Fibroblast of skin of right biceps (primary cell): ENCODE measurements around the gene STX1B.
"Not testable (repeated sequence)": the region's sequence is repeated elsewhere in the genome, so short reads cannot be mapped to it uniquely, and the experiment has no call there.

Experiments
- DNase-seq: peaks from one replicate; pipeline ENCODE4 v3.0.0-alpha.2; 2013

Gene STX1B

DNA sequence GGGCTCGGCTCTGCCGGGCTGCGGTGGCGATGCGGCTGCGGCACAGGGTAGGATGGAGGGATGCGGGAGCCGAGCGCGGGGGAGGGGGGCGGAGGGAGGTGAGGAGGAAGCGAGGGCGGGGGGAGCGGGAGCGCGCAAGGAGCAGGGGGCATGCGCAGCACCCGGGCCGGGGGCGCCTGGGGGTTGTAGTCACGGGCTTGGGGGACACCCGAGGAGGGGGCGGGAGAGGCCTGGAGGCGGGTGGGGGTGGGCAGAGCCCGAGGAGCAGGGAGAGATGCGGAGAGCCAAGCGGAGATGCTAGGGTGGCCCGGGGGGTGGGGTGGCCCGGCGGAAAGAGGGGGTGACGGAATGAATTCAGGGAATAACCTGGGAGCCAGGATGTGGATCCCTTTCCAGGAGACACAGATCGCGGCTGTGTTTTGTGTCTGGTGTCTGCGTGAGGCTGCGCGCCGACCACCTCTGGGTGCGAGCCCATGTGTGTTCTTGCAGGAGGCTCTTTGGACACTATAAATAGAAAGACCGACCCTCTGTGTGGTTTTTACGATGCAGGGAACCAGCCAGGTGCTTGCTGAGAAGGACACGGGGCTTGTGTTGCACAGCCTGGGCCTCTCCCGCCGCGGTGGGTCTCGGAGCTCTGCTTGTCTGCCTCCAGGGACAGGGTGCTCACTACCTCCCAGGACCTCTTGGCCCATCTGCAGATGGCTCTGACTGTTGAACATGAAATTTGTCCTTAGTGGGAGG lies at the start of gene STX1B:
Gene STX1B (minus strand): TSS at position 54 of the 741 bp plus-strand sequence. CDS start 242 bp downstream, outside the sequence.
- DNase-seq, result peak; percentile 58

GRCh38 chr16:31055613-31056012 lies 45.2 kb upstream of the STX1B start:
- no peak for DNase-seq

DNA sequence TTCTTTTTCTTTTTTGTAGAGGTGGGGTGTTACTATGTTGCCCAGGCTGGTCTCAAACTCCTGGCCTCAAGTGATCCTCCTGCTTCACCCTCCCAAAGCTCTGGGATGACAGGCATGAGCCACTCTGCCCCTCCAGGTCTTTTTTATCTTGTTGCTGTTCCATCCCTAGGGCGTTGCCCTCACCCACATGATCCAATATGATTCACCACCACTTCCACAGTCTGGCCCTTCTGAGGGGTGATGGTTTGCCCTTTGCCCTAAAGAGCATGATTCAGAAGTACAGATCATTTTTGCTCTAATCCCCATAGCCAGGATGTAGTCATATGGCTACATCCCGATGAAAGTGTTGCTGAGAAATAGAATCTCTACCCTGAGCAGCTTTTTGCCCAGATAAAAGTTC lies 41.7 kb upstream of the STX1B start:
- DNase-seq, result peak; percentile 93

- DNase-seq, result no peak
Measured at GRCh38 chr16:31050280-31051030, 40.0 kb upstream of the STX1B start.

DNA sequence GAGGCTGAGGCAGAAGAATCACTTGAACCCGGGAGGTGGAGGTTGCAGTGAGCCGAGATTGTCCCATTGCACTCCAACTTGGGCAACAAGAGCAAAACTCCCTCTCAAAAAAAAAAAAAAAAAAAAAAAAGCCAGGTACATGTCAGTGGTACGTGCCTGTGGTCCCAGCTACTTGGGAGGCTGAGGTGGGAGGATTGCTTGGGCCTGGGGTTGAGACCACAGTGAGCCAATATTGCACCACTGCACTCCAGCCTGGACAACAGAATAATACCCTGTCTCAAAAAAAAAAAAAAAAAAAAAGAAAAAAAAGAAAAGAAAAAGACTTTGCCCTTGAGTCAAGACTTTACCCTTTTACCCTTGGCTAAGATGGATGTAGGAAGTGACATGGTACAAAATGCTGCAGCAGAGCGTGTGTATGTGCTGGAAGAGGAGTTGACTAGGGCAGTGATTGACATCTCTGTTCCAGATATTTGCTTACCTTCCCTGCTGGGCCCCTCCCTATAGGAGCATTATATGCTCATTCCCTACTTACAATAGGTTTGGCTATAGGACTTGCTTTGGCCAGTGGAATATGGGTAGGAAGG lies 33.6 kb upstream of the STX1B start:
- DNase-seq, result no peak

DNA sequence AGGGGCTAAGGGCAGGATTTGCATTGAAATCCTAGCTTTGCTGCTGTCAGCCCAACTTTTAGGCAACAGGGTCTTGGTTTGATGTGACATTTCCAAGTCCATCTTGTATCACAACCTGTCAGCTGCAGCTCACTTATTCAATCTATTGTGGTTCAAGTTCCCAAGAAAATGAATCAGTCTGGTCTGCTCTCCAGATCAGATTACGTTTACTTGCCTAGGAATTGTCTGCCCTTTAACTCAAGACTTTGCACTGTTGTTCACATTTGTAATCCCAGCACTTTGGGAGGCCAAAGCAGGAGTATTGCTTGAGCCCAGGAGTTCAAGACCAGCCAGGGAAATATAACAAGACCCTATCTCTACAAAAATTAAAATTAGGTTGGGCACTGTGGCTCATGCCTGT lies 32.9 kb upstream of the STX1B start:
- DNase-seq, result no peak

DNA sequence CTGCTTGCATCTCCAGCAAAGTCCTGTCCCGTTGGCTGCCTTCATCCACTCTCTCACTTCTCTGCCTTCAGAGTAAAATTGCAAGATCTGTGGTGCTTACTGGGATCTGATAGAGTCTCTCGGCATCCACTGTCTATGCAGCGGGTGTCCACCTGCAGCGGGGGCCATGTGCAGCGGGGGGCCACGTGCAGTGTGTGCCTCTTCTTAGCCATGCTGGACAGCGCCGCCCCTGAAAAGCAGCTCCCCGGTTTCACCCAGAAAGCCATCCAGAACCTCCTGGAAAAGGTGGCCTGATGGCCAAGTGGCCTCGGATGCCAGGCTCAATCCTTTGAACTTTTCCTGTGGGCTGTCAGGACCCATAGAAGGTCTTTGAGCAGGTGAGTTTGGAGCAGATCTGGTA lies 32.4 kb upstream of the STX1B start:
- DNase-seq, result no peak

DNA sequence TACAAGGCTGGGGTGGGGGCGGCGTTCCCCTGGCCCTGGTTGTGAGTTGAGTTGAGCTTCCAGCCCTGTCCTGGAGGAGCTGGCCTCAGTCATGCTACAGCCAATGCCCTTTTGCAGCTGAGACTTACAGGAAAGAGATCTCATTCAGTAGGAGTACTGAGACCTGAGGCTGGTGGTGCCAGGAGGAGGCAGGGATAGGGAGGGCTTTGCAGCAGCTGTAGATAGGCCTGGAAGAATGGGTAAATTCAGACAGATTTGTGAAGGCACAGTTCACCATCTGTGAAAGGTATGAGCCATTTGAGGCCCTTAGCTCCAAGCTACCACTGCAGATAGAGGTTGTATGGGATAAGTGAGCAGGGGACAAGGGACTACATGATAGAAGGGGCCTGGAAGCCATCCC lies 28.6 kb upstream of the STX1B start:
- DNase-seq, result no peak

GRCh38 chr16:31036691-31037090 lies 26.3 kb upstream of the STX1B start:
- no peak for DNase-seq

DNA sequence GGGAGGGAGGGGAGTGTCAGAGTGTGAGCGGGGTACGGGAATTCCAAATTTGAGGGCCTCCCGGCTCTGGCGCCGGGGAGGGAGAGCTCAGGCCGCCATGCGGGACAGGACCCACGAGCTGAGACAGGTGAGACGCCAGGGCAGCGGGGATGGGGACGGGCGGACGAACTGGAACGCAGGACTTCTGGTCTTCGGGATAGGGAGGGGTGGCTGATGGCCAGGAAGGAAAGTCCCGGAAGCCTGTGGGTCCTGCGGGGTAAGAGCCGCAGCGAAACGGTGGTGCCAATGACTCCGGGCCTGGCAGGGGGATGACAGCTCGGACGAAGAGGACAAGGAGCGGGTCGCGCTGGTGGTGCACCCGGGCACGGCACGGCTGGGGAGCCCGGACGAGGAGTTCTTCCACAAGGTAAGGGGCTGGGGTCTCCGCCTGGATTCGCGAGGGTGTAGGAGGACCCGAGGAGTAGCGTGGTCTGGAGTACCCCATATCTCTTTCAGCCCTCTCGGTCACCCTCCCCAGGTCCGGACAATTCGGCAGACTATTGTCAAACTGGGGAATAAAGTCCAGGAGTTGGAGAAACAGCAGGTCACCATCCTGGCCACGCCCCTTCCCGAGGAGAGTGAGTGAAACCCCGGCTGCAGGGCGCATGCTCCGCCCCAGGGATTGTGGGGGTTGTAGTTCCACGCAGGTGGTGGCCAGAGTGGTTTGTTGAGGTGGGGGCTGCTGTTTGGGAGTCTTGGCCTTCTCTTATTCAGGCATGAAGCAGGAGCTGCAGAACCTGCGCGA lies 23.5 kb upstream of the STX1B start:
- peak; percentile 77 for DNase-seq

DNA sequence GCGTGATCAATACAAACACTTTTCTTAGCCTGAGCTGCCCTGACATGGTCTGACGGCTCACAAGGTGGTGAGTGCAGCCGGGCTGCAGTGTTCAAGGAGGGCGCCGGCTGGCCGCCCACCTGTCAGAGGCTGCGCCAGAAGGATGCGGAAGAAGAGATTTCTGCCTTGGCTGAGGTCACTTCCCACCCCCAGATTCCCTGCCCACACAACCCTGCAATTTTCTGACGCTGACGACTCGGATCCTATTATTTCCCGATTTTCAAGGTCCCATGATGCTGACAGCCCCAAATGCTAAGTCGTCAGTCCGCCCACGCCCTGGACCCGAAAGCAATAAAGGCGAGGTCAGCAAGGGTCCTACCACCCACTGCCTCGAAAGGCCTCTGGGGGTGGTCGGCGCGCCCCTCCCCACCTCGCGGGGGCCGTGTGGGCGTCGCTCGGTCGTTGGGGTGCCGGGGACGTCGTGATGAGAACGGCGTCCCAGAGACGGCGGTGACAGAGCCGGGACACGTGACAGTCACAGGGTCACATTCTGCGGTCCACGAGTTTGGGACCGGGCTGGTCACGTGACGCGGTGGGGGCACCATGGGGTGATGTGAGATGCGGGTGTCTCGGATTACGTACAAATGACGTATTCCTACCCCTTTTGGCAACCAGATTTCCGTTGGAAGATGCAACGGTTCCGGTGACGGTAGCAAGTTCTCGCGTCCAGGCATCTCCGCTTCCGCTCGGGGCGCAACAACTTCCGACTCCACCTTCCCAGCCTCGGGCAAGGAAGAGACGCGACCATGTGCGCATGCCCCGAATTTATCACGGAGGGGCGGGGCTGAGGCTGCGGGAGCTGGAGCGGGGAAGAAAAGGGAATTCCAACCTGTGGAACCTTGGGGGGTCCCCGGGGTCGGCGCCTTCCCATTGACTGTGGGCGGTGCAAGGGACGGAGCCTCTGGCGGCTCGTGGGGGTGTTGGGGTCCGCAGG lies 22.6 kb upstream of the STX1B start, which contains the start of gene STX4:
Gene STX4 (plus strand): TSS at position 823 of the 973 bp plus-strand sequence. CDS start 248 bp downstream, outside the sequence.
- peak; percentile 97 for DNase-seq

GRCh38 chr16:31031276-31031675 lies 20.8 kb upstream of the STX1B start:
- DNase-seq, result no peak

DNA sequence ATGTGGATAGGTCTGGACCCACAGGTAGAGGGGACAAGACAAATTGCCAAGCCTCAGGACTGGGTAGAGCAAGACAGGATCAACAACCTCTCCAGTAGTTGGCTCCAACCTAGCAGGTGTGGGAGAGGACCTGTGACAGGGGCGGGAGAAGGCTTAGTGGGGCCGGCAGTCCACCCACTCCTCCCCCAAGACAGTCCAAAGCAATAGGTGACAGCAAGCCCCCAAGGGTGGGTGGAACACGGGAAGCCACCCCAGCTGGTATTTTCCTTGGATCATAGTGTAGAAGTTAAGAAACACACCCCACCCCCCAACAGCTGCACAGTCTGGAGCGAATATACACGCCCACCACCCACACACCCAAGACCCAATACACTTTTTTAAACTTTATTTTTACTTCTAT lies 18.8 kb upstream of the STX1B start:
- no peak for DNase-seq

GRCh38 chr16:31025339-31025738 lies 14.9 kb upstream of the STX1B start:
- DNase-seq, result no peak

GRCh38 chr16:31023627-31024226 lies 13.3 kb upstream of the STX1B start:
- DNase-seq, result no peak

GRCh38 chr16:31023252-31023602 lies 12.8 kb upstream of the STX1B start:
- DNase-seq, result no peak

DNA sequence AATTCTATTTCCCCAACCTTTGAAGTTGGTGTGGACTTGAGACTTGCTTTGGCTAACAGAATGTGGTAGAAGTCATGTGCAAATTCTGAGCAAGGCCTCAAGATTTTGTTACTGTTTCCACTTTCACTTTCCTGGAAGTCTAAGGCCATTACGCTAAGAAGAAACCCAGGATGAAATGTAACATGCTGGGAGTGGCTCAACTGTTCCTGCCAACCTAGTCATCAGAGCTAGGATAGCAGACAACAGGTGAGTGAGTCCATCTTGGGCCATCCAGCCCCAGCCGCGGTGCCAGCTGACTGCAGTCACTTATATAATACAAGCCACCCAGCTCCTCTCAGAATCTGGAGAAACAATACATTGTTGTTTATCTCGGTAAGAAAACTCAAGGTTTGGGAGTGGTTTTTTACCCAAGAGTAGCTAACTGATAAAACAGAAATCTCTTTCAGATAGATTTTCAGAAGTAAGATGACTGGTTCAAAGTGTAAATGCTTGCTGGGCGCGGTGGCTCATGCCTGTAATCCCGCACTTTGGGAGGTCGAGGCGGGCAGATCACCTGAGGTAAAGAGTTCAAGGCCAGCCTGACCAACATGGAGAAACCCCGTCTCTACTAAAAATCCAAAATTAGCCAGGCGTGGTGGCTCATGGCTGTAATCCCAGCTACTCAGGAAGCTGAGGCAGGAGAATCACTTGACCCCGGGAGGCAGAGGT lies 12.3 kb upstream of the STX1B start:
- no peak for DNase-seq

- DNase-seq, result no peak
Measured at GRCh38 chr16:31020536-31020935, 10.1 kb upstream of the STX1B start.

DNA sequence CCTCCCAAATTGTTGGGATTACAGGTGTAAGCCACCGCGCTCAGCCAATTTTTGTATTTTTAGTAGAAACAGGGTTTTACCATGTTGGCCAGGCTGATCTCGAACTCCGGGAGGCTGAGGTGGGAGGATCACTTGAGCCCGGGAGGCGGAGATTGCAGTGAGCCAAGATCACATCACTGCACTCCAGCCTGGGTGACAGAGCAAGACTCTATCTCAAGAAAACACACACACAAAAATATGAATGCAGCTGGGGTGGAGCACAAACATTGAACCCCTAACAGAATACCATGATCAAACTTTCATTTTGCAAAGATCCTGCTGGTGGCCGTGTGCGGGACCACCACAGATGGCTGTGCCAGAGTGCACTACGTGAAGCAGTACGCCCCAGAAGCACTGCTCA lies 7.3 kb upstream of the STX1B start:
- not testable (repeated sequence) for DNase-seq

DNA sequence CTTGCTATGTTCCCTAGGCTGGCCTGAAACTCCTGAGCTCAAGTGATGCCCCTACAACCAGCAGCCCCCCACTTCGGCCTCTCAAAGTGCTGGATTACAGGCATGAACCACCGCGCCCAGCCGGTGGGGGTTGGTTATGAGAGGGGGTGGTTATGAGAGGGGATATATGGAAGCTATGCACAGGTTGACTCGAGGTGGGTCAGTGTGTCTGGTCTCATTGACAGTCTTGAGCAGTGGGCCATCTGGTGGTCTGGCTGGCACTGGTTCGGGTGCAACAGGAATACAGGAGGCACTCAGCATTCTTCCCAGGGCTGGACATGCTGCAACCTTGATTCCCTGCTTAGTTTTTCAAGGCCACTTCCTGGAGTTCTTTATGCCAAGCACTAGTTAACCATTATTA lies 5.6 kb upstream of the STX1B start:
- peak; percentile 7 for DNase-seq

- not testable (repeated sequence) for DNase-seq
Measured at GRCh38 chr16:31013292-31013691, 2.9 kb upstream of the STX1B start.
